Activated naive CD4-positive, alpha-beta T cell treated with anti-CD3 and anti-CD28 coated beads, Interleukin-2, amount 50 U/mL, for 24 hours (primary cell): ENCODE measurements around the gene CROCC2.
"Not testable (repeated sequence)": the region's sequence is repeated elsewhere in the genome, so short reads cannot be mapped to it uniquely, and the experiment has no call there.

Experiments used
- H3K27ac Mint-ChIP-seq: one replicate; pipeline ENCODE4 v1.8.0; 2021; ENCODE audit warnings: mild to moderate bottlenecking, mixed read lengths
- H3K27me3 Mint-ChIP-seq: one replicate; pipeline ENCODE4 v1.8.0; 2021; ENCODE audit warnings: mixed read lengths
- H3K36me3 Mint-ChIP-seq: one replicate; pipeline ENCODE4 v1.8.0; 2021; ENCODE audit warnings: mixed read lengths
- H3K4me1 Mint-ChIP-seq: one replicate; pipeline ENCODE4 v1.8.0; 2021; ENCODE audit warnings: mixed read lengths
- H3K4me3 Mint-ChIP-seq: one replicate; pipeline ENCODE4 v1.8.0; 2021; ENCODE audit warnings: mild to moderate bottlenecking, mixed read lengths
- H3K9me3 Mint-ChIP-seq: one replicate; pipeline ENCODE4 v1.8.0; 2021; ENCODE audit warnings: mixed read lengths

Gene CROCC2

GRCh38 chr2:240965905-240966456 lies 59.8 kb downstream of the CROCC2 start:
- Mint-ChIP-seq H3K9me3 (no peaks in the 10 kb centered on the region), H3K27ac (no peak overlapping the region), H3K4me3 (no peak overlapping the region), H3K4me1 (no peaks in the 10 kb centered on the region), H3K27me3 (no peaks in the 10 kb centered on the region), H3K36me3 (no peaks in the 10 kb centered on the region)

GRCh38 chr2:240966457-240966905 lies 60.3 kb downstream of the CROCC2 start:
- H3K9me3 Mint-ChIP-seq = no peaks in the 10 kb centered on the region
- H3K36me3 Mint-ChIP-seq = no peaks in the 10 kb centered on the region
- H3K27ac Mint-ChIP-seq = no peak overlapping the region
- no peak overlapping the region for H3K4me3 Mint-ChIP-seq
- H3K4me1 Mint-ChIP-seq = no peaks in the 10 kb centered on the region
- no peaks in the 10 kb centered on the region for H3K27me3 Mint-ChIP-seq

GRCh38 chr2:240966906-240967680 lies 61.0 kb downstream of the CROCC2 start:
- Mint-ChIP-seq H3K27ac (no peak overlapping the region), H3K4me1 (no peaks in the 10 kb centered on the region), H3K27me3 (no peaks in the 10 kb centered on the region), H3K36me3 (no peaks in the 10 kb centered on the region), H3K9me3 (no peaks in the 10 kb centered on the region), H3K4me3 (no peak overlapping the region)

- H3K36me3 Mint-ChIP-seq = no peaks in the 10 kb centered on the region
- no peak overlapping the region for H3K27ac Mint-ChIP-seq
- no peaks in the 10 kb centered on the region for H3K4me1 Mint-ChIP-seq
- H3K4me3 Mint-ChIP-seq = no peak overlapping the region
- no peaks in the 10 kb centered on the region for H3K27me3 Mint-ChIP-seq
- no peaks in the 10 kb centered on the region for H3K9me3 Mint-ChIP-seq
These were observed 61.8 kb downstream of the CROCC2 start for GRCh38 chr2:240967681-240968621.

- H3K4me3 Mint-ChIP-seq = no peak overlapping the region
- no peaks in the 10 kb centered on the region for H3K27me3 Mint-ChIP-seq
- H3K36me3 Mint-ChIP-seq = no peaks in the 10 kb centered on the region
- no peaks in the 10 kb centered on the region for H3K9me3 Mint-ChIP-seq
- H3K4me1 Mint-ChIP-seq = no peaks in the 10 kb centered on the region
- no peak overlapping the region for H3K27ac Mint-ChIP-seq
These were observed 62.8 kb downstream of the CROCC2 start for GRCh38 chr2:240968731-240969624.

GRCh38 chr2:240970104-240970503 lies 64.0 kb downstream of the CROCC2 start:
- Mint-ChIP-seq H3K9me3 (no peaks in the 10 kb centered on the region), H3K27ac (no peak overlapping the region), H3K4me1 (peaks cover 6% of the 10 kb centered on the region), H3K36me3 (no peaks in the 10 kb centered on the region), H3K27me3 (peaks cover 5% of the 10 kb centered on the region), H3K4me3 (no peak overlapping the region)

- no peak overlapping the region for H3K4me3 Mint-ChIP-seq
- H3K36me3 Mint-ChIP-seq = no peaks in the 10 kb centered on the region
- peaks cover 5% of the 10 kb centered on the region for H3K27me3 Mint-ChIP-seq
- H3K27ac Mint-ChIP-seq = no peak overlapping the region
- peaks cover 6% of the 10 kb centered on the region for H3K4me1 Mint-ChIP-seq
- no peaks in the 10 kb centered on the region for H3K9me3 Mint-ChIP-seq
These were observed 64.7 kb downstream of the CROCC2 start for GRCh38 chr2:240970816-240971215.

GRCh38 chr2:240972201-240972600 lies 66.1 kb downstream of the CROCC2 start:
- H3K4me3 Mint-ChIP-seq = no peak overlapping the region
- no peak overlapping the region for H3K27ac Mint-ChIP-seq
- peaks cover 6% of the 10 kb centered on the region for H3K4me1 Mint-ChIP-seq
- no peaks in the 10 kb centered on the region for H3K9me3 Mint-ChIP-seq
- no peaks in the 10 kb centered on the region for H3K36me3 Mint-ChIP-seq
- H3K27me3 Mint-ChIP-seq = peaks cover 5% of the 10 kb centered on the region

GRCh38 chr2:240972636-240973521 lies 66.7 kb downstream of the CROCC2 start:
- Mint-ChIP-seq H3K27me3 (peaks cover 5% of the 10 kb centered on the region), H3K9me3 (no peaks in the 10 kb centered on the region), H3K27ac (no peak overlapping the region), H3K36me3 (no peaks in the 10 kb centered on the region), H3K4me3 (no peak overlapping the region), H3K4me1 (peaks cover 6% of the 10 kb centered on the region)

- Mint-ChIP-seq H3K9me3 (no peaks in the 10 kb centered on the region), H3K36me3 (no peaks in the 10 kb centered on the region), H3K27ac (no peak overlapping the region), H3K4me1 (peaks cover 6% of the 10 kb centered on the region), H3K27me3 (peaks cover 5% of the 10 kb centered on the region), H3K4me3 (no peak overlapping the region)
These were observed 68.8 kb downstream of the CROCC2 start for GRCh38 chr2:240974771-240975572.

- not testable (repeated sequence) for H3K27ac Mint-ChIP-seq, H3K36me3 Mint-ChIP-seq, H3K9me3 Mint-ChIP-seq
These were observed 69.8 kb downstream of the CROCC2 start for GRCh38 chr2:240975903-240976302.

GRCh38 chr2:240981280-240981679 lies 75.1 kb downstream of the CROCC2 start:
- Mint-ChIP-seq H3K9me3 (no peaks in the 10 kb centered on the region), H3K4me1 (no peaks in the 10 kb centered on the region), H3K27me3 (peaks cover 2% of the 10 kb centered on the region)

More at GRCh38 chr2:240975903-240976302, 69.8 kb downstream of the CROCC2 start:
- not testable (repeated sequence) for H3K4me1 Mint-ChIP-seq, H3K27me3 Mint-ChIP-seq, H3K4me3 Mint-ChIP-seq

GRCh38 chr2:240981871-240982800 lies 76.0 kb downstream of the CROCC2 start:
- Mint-ChIP-seq H3K4me3 (no peak overlapping the region), H3K4me1 (no peaks in the 10 kb centered on the region), H3K36me3 (no peaks in the 10 kb centered on the region), H3K9me3 (no peaks in the 10 kb centered on the region), H3K27ac (no peak overlapping the region), H3K27me3 (peaks cover 2% of the 10 kb centered on the region)

More at GRCh38 chr2:240981280-240981679, 75.1 kb downstream of the CROCC2 start:
- no peaks in the 10 kb centered on the region for H3K36me3 Mint-ChIP-seq
- H3K27ac Mint-ChIP-seq = no peak overlapping the region
- H3K4me3 Mint-ChIP-seq = no peak overlapping the region
